HepG2 (cell line): ENCODE data around the gene TCL1A. TPM values are rescaled to one million over a fixed set of nuclear protein-coding genes. Genes with fewer than 3 reads are reported as not detected.

Experiments
- ATAC-seq: fragments of 200-7000 bp; cut with Tn5 transposase; 3 replicates; pipeline ENCODE4 v1.9.1; 2020; ENCODE audit warnings: mild to moderate bottlenecking, moderate library complexity
- BruUV-seq: library from RNA; stranded (reverse); fragments of 400-500 nt; replicated peaks from 2 replicates; lab custom pipeline; 2021; lab: Mats Ljungman, UMichigan
- CTCF ChIA-PET: fragments of 300-600 bp; formaldehyde crosslinking; extraction: SDS; loops from one replicate; lab custom pipeline; 2021; ENCODE audit warnings: low total read pairs, inconsistent platforms, low intra/inter-chr PET ratio; lab: Yijun Ruan, JAX
- POLR2A ChIA-PET: fragments of 350-600 bp; sonication (Branson Sonifier 250); formaldehyde crosslinking; loops from one replicate; lab custom pipeline; 2020; ENCODE audit warnings: antibody characterized with exemption, inconsistent platforms; lab: Yijun Ruan, JAX
- DNase-seq: peaks from one replicate; pipeline ENCODE4 v3.0.0-alpha.2; 2015; ENCODE audit warnings: low spot score
- FAIRE-seq: peaks from 3 replicates; lab custom pipeline; 2011; peaks lifted over from hg19 to GRCh38; lab: Jason Lieb, UNC
- H2AFZ ChIP-seq: one replicate; pipeline ENCODE4 v1.6.1; 2011; ENCODE audit warnings: low read length, inconsistent platforms
- H3K27ac ChIP-seq: fragments of 300-600 bp; 3 replicates; pipeline ENCODE4 v1.8.0; 2011; ENCODE audit warnings: mixed run types, mild to moderate bottlenecking, mixed read lengths, low read length, inconsistent platforms; ENCODE audit not compliant: insufficient read depth; ENCODE audit errors: extremely low read length
- H3K27me3 ChIP-seq, 2 experiments: fragments of 200-600 bp in 1 of 2; 2 replicates in 1 of 2; 3 replicates in 1 of 2; pipeline versions ENCODE4 v1.6.0 to v1.8.0; 2011; ENCODE audit warnings: low read length in 2 of 2, mild to moderate bottlenecking in 2 of 2, moderate library complexity in 2 of 2, inconsistent platforms in 1 of 2; ENCODE audit not compliant: insufficient read depth in 2 of 2, control insufficient read depth in 1 of 2
- H3K36me3 ChIP-seq, 2 experiments: fragments of 200-600 bp in 1 of 2; replicated peaks in 1 of 2; 2 replicates in 1 of 2; 3 replicates in 1 of 2; pipeline versions ENCODE4 v1.5.1 to v1.8.0; 2011; ENCODE audit warnings: low read length in 2 of 2, inconsistent platforms in 1 of 2; ENCODE audit not compliant: insufficient read depth in 2 of 2, control insufficient read depth in 1 of 2
- H3K4me1 ChIP-seq: 2 replicates; pipeline ENCODE4 v1.5.1; 2012; ENCODE audit warnings: low read length, inconsistent platforms; ENCODE audit not compliant: insufficient read depth
- H3K4me2 ChIP-seq: 2 replicates; pipeline ENCODE4 v1.6.0; 2011; ENCODE audit warnings: low read depth, low read length, inconsistent platforms
- H3K4me3 ChIP-seq, 3 experiments: fragments of 200-600 bp in 1 of 3; sonication (generic), shearing (Covaris generic) in 1 of 3; replicated peaks in 1 of 3; 2 replicates each; pipeline ENCODE4 v1.5.1; 2011 to 2016; ENCODE audit warnings: low read length in 3 of 3, inconsistent platforms in 2 of 3, low read depth in 2 of 3, mild to moderate bottlenecking in 2 of 3, control low read depth in 1 of 3, mixed read lengths in 1 of 3; ENCODE audit not compliant: insufficient read depth in 1 of 3
- H3K79me2 ChIP-seq: one replicate; pipeline ENCODE4 v1.6.1; 2011; ENCODE audit warnings: low read length, inconsistent platforms; ENCODE audit not compliant: insufficient read depth
- H3K9ac ChIP-seq: 2 replicates; pipeline ENCODE4 v1.6.0; 2011; ENCODE audit warnings: mild to moderate bottlenecking, low read depth, low read length, inconsistent platforms; ENCODE audit not compliant: insufficient read depth
- H3K9me3 ChIP-seq: 2 replicates; pipeline ENCODE4 v1.5.1; 2012; ENCODE audit warnings: mild to moderate bottlenecking, low read length
- H4K20me1 ChIP-seq: 2 replicates; pipeline ENCODE4 v1.6.0; 2011; ENCODE audit warnings: inconsistent platforms, mild to moderate bottlenecking, low read length, moderate library complexity; ENCODE audit not compliant: insufficient read depth
- CHD2 ChIP-seq: IDR thresholded peaks from 2 replicates; pipeline ENCODE4 v1.6.1; 2011; ENCODE audit warnings: low read depth, low read length, improper control_type of control experiment
- MAF1 ChIP-seq: sonication (generic); formaldehyde crosslinking; IDR thresholded peaks from 2 replicates; pipeline ENCODE4 v1.5.0; 2020; ENCODE audit warnings: missing genetic modification reagents, borderline replicate concordance
- MAZ ChIP-seq, 2 experiments: sonication (generic) in 1 of 2; formaldehyde crosslinking in 1 of 2; IDR thresholded peaks; 2 replicates each; pipeline versions ENCODE4 v1.5.0 to v1.6.1; 2012 to 2020; ENCODE audit warnings: low read depth in 2 of 2, mild to moderate bottlenecking in 2 of 2, borderline replicate concordance in 1 of 2, improper control_type of control experiment in 1 of 2, low read length in 1 of 2, missing genetic modification reagents in 1 of 2, moderate library complexity in 1 of 2
- MZF1 ChIP-seq: sonication (generic); formaldehyde crosslinking; IDR thresholded peaks from 2 replicates; pipeline ENCODE4 v1.8.1; 2023; ENCODE audit warnings: mild to moderate bottlenecking, missing genetic modification reagents, borderline replicate concordance
- NKX3-1 ChIP-seq: sonication (generic); formaldehyde crosslinking; IDR thresholded peaks from 2 replicates; pipeline ENCODE4 v1.5.0; 2020; ENCODE audit warnings: missing genetic modification reagents
- NR1H2 ChIP-seq: sonication (generic); formaldehyde crosslinking; IDR thresholded peaks from 2 replicates; pipeline ENCODE4 v1.8.1; 2022; ENCODE audit warnings: low read depth, missing genetic modification reagents, borderline replicate concordance
- ZNF207 ChIP-seq: fragments of 450-650 bp; IDR thresholded peaks from 2 replicates; pipeline ENCODE4 v1.6.1; 2016; ENCODE audit warnings: antibody characterized with exemption, borderline replicate concordance
- ZNF569 ChIP-seq: sonication (generic); formaldehyde crosslinking; IDR thresholded peaks from 2 replicates; pipeline ENCODE4 v1.5.0; 2020; ENCODE audit warnings: mild to moderate bottlenecking, missing genetic modification reagents, moderate library complexity, borderline replicate concordance
- WGBS: methylation state at CpG from one replicate; pipeline ENCODE4 v1.1.6; 2017; ENCODE audit warnings: low lambda C conversion rate; 5-methylcytosine and 5-hydroxymethylcytosine counted together
- in situ Hi-C: cut with HindIII; loops from 2 replicates; pipeline ENCODE4 v1.10.0; 2017; ENCODE audit warnings: low pct_unique_long_range_greater_than_20kb; ENCODE audit not compliant: extremely low pct_ligation_motif_present
- intact Hi-C: fragments of 100-400 bp; cut with micrococcal nuclease; formaldehyde crosslinking; loops from one replicate; pipeline ENCODE4 v1.10.0; 2022; ENCODE audit not compliant: unreplicated experiment
- polyA plus RNA-seq, 8 experiments: library from polyadenylated mRNA; depleted of rRNA in 3 of 8; stranded (reverse) in 7 of 8; unstranded in 1 of 8; fragments of >200 nt; fragmentation: Illumina TruSeq in 4 of 8; extraction: Trizol in 4 of 8; gene quantifications; 2 replicates each; pipeline versions ENCODE4 v1.2.1 to v1.2.3, GENCODE V29; 2011 to 2016; ENCODE audit warnings: low read depth in 4 of 8, missing spikeins in 1 of 8, mixed read lengths in 1 of 8; ENCODE audit not compliant: insufficient read depth in 1 of 8
- total RNA-seq, 5 experiments: library from RNA; depleted of rRNA; stranded (reverse); fragments of >200 nt; fragmentation: Illumina TruSeq; extraction: Trizol; gene quantifications; 2 replicates each; pipeline ENCODE4 v1.2.3, GENCODE V29; 2016; ENCODE audit warnings: low read depth in 1 of 5
- TF ChIP-seq, protein P1 (sequence below): sonication (generic); formaldehyde crosslinking; IDR thresholded peaks from 2 replicates; pipeline ENCODE4 v1.4.0; 2020; ENCODE audit warnings: missing genetic modification reagents
- TF ChIP-seq, protein P2 (sequence below): sonication (generic); formaldehyde crosslinking; IDR thresholded peaks from 2 replicates; pipeline ENCODE4 v1.5.0; 2020; ENCODE audit warnings: mild to moderate bottlenecking, missing genetic modification reagents

The TCL1A gene
- total and polyA plus RNA-seq, 2 of the 13 experiments (the other 11 are each of a cell fraction or from before 2014, with no cell fraction given): not detected

DNA sequence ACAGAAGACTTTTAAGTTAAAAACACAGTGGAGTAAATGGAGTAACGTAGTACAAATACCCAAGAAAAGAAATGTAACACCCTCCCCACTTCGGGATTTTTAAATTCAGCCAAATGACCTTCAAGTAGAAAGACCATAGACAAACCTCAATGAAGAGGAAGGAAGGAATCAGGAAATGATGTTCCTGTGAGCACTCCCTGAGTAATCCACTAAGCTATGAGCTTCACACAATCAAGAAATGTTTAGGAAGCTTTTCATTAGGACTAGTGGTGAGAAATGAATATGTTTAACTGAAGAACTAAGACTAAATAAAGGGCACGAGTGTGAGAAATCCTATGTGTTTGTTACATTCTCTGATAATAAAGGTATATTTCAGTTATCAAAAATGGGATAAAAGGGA is 10.1 kb downstream of the TCL1A start:
- H3K9me3 ChIP-seq: no peaks in the 10 kb centered on the region
- H4K20me1 ChIP-seq: no peaks in the 10 kb centered on the region
- in situ Hi-C loops: no loop called here
- H3K4me3 ChIP-seq: no peak overlapping the region
- TF ChIP-seq, protein P1, sequence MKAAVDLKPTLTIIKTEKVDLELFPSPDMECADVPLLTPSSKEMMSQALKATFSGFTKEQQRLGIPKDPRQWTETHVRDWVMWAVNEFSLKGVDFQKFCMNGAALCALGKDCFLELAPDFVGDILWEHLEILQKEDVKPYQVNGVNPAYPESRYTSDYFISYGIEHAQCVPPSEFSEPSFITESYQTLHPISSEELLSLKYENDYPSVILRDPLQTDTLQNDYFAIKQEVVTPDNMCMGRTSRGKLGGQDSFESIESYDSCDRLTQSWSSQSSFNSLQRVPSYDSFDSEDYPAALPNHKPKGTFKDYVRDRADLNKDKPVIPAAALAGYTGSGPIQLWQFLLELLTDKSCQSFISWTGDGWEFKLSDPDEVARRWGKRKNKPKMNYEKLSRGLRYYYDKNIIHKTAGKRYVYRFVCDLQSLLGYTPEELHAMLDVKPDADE (CRISPR knock-in tag): no peak
- TF ChIP-seq NKX3-1: no peak
- TF ChIP-seq, protein P2, sequence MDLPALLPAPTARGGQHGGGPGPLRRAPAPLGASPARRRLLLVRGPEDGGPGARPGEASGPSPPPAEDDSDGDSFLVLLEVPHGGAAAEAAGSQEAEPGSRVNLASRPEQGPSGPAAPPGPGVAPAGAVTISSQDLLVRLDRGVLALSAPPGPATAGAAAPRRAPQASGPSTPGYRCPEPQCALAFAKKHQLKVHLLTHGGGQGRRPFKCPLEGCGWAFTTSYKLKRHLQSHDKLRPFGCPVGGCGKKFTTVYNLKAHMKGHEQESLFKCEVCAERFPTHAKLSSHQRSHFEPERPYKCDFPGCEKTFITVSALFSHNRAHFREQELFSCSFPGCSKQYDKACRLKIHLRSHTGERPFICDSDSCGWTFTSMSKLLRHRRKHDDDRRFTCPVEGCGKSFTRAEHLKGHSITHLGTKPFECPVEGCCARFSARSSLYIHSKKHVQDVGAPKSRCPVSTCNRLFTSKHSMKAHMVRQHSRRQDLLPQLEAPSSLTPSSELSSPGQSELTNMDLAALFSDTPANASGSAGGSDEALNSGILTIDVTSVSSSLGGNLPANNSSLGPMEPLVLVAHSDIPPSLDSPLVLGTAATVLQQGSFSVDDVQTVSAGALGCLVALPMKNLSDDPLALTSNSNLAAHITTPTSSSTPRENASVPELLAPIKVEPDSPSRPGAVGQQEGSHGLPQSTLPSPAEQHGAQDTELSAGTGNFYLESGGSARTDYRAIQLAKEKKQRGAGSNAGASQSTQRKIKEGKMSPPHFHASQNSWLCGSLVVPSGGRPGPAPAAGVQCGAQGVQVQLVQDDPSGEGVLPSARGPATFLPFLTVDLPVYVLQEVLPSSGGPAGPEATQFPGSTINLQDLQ (CRISPR knock-in tag): no peak
- no peak for TF ChIP-seq MZF1 (CRISPR knock-in tag)
- no peak for TF ChIP-seq MAZ (IDR thresholded peaks at IDR 0.05; ENCODE audit: borderline replicate concordance, low read depth, low read length)
- no peak for TF ChIP-seq MAZ (CRISPR knock-in tag; IDR thresholded peaks at IDR 0.05; ENCODE audit: low read depth)
- TF ChIP-seq ZNF207: no peak
- TF ChIP-seq ZNF569 (CRISPR knock-in tag): no peak
- no peak for TF ChIP-seq MAF1 (CRISPR knock-in tag)
- no peak for TF ChIP-seq NR1H2
- TF ChIP-seq CHD2: no peak
- POLR2A ChIA-PET: no interaction called here
- ATAC-seq (no peak), DNase-seq (no peak), FAIRE-seq (no peak)
- H3K4me2 ChIP-seq: no peak overlapping the region
- H3K79me2 ChIP-seq: no peaks in the 10 kb centered on the region
- no TSS peak for BruUV-seq
- H3K27ac ChIP-seq: no peak overlapping the region
- no peaks in the 10 kb centered on the region for H3K4me1 ChIP-seq
- under 1% methylated on average over 3 of the region's 3 CpGs for WGBS
- no peak overlapping the region for H3K9ac ChIP-seq
- intact Hi-C loops: no loop called here
- peaks cover 0 to 6% of the 10 kb centered on the region in 2 experiments; a peak in 2 of 5 replicates for H3K27me3 ChIP-seq
- no peak overlapping the region for H2AFZ ChIP-seq
- CTCF ChIA-PET: no interaction called here
- no peaks in the 10 kb centered on the region for H3K36me3 ChIP-seq
